Stimulated activated CD4-positive, alpha-beta T cell treated with anti-CD3 and anti-CD28 coated beads, Interleukin-15, amount 100 ng/mL, for 1 hour (primary cell): ENCODE results near the gene MIEF2.

Experiments used
- DNase-seq, 2 donors: peaks; one replicate each; pipeline ENCODE4 v3.0.0-alpha.2; 2020; ENCODE audit warnings: low read depth in 1 of 2, low spot score in 1 of 2

Gene MIEF2

DNA sequence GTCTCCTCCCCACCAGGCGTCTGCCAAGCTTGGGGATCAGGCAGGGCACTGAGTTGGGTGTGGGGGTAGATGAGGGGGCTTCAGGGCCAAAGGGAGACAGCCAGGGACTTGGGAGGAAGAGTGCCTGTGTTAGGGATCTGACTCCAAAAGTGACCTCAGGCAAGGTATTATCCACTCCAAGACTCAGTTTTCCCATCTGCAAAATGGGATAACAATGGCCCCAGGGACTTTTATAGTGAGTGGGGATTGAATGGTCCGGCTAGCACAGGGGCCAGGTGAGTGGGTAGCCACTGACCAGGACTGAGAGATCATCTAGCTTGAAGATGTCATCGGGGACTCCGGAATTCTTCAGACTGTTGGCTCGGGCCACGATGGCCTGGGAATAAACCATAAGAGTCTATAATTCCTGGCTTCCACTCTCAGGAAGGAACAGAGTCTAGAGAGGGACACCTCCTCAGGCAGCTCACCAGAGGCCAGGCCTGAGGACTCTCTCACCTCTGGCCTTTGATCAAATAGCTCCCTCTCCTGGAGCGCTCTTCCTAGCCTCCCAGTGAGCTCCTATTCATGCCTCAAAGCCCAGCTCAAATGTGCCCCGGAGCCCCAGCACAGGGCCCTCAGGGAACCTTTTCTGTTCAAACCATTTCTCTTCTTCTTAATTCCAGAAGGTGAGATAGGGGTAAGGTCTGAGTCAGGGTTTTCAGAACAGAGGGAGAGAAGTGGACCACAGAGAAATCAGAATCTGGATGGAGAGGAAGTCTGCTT lies 5.4 kb upstream of the MIEF2 start:
- no peak for DNase-seq

DNA sequence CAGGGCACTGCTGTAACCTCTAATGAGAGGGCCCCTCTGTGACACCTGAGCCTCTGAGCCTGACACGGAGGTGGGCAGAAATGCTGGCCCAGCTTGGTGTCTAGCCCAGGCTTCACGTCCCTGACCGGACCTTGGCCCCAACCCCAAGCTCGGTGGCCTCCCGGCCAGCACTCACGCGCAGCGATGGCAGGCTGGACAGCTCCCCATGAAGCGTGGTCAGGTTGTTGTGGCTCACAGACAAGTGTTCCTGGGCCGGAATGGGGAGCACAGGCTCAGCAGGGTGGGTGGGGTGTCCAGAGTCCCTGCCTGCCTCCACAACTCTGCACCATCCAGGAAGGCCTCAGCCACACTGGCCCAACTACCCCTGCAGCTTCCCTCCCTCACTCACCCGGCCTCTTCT lies 4.1 kb upstream of the MIEF2 start:
- DNase-seq: no peak

DNA sequence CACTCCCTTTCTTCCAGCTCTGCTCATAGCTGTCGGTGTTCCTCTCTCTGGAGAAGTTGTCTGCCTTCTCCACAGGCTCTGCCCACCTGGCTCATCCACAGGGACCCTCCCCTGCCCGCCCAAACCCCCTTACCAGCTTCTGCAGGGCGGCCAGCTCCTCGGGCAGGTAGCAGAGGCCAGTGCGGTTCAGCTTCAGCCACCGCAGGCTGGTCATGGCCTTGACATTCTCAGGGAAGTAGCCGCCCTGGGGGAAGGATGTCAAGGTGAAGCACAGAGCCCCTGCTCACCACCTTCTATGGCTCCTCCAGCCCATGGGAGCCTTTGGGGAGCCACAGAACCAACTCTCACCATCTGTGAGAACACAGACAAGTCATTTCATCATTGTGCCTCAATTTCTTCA lies 3.7 kb upstream of the MIEF2 start:
- no peak for DNase-seq

DNA sequence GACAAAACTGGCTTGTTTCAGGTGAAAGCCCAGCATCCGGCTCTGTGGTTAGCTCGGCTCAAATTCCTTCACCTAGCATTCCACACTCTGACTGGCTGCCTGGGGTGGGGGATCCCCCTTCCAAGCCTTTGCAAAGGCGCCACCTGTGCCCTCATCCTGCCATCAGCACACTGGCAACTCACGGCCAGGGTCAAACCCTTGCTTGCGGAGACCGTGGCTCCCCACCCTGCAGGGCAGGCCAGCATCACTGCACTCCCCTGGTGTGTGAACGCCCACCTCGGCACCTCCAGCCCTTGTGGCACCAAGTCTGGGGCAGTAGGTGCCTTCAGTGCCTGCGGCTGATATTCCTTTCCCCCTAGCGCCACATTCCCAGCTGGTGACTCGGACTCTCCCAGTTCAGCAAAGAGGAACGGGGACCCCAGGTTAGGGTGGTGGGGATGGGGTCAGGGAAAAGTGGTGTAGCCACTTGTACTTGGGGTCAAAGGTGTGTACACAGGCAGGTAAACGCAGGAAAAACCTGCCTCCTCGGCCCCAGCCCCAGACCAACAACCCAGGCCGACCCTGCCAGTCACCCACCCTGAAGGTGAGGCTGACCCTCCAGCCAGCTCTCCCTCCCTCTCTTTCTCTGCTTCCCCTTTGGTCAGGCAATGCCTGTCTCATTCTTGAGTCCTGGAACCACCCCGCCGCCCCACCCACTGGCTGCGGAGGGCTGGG lies 3.0 kb upstream of the MIEF2 start:
- no peak for DNase-seq

DNA sequence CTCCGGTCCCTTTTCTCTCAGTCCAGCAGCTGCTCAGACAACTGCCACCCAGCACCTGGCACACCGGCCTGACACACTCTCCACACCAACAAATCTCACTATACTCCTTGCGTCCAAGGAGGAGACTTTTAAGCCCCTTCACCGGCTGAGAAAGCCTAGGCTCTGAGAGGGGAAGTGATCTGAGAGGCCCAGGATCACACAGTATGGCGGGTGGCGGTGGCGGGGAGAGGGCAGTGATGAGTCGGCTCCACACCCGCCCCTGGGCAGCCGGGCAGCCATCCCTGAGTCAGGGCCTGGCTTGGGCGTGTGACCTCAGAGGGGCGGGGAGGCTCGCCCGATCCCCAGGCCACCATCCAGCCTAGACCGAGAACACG lies 2.5 kb upstream of the MIEF2 start:
- DNase-seq: peak in 1 of 2 donors; percentile 21

DNA sequence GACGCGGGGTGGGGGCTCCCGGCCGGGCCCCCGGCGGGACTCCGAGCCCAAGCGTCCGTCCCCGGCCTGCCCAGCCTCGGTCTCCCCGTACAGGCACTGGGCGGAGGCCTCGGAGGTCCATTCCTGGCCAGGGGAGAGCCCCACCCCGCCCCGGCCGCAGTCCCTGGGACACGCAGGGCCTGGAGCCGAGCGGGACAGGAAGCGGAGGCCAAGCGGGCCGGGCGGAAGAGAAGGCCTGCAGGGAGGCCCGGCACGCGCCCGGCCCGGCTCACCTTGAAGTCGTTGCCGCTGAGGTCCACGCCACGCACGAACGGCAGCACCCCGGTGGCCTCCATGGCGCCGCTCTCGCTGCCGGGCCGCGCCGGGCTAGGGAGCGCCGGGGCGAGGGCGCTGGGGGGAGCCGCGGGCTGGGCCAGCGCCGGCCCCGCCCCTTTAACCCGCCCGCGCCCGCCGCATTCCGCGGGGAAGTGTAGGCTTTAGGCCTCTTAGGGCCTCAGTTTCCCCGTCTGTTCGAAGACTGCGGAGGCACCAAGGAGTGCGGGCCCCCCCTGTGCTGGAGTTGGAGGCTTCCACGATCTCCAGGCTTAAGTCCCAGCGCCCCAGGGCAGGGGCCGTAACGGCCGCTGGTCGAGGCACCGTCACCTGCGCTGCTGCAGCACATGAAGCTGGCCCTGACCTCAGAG lies 2.0 kb upstream of the MIEF2 start, which contains the start of gene FLII:
FLII (minus strand) TSS at position 383 of the 683 bp plus-strand sequence; CDS start at position 335, 48 bp downstream.
- DNase-seq: peak; percentile 40 to 54

DNA sequence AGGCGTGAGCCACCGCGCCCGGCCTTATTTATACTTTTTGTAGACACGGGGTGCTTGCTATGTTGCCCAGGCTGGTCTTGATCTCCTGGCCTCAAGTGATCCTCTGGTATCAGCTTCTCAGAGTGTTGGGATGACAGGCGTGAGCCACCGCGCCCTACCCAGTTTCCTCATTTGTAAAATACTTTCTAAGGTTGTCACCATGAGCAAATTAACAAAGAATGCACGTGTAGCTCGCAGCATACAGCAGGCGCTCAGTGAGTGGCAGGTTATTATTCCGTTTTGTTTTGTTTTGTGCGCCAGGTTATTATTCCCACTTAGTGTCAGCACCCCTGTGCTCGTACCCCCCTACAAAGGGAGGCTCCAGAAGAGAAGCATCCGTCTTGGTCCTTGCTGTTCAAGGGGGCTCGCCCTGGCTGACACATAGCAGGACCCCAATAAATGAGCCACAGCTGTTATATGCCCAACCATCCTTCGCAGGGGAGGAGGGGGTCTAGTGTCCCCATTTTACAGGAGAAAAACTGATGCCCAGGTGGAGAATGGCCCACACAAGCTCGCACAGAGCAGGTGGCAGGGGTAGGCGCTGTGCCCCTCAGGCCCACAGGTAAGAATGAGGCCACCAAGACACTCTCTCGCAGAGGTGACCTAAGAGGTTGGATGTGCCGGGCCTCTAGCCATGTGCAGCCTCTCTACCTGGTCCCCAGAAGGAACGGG lies 686 bp upstream of the MIEF2 start:
- no peak for DNase-seq

DNA sequence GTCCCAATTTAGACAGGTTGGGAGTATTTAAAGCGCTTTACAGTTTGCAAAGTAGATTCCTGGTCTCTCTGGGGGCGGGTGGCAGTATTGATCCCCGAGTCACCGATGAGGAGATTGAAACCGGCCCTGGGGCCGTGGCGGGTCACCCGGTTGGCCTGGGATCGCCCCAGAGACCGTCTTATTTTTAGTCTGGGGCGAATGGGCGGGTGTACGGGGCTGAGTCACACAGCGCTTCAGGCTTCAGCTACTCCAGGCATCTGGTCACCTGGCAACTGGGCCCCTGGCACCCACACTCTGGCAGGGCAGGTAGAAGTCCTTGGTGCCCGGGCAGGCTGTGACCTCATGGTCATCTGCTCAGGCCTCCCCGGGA lies 669 bp downstream of the MIEF2 start:
- no peak for DNase-seq

DNA sequence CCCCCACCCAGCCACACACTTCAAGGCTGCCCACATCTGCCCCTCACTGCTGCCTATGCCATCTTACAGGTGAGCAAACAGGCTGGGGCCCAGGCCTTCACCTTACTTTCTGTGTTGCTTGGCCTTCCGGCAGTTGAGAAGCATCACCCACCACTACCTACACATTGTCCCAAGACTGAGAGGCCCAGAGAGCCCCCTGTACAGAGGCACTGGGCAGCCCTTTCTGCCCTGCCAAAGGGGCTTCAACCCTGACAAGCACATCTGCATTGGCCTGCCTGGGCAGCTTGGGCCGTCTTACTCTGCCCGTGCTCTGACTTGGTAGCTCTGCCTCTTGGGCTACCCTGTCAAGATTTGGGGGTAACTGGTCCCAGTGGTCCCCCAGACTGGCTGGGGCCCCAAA lies 1.2 kb downstream of the MIEF2 start:
- no peak for DNase-seq

DNA sequence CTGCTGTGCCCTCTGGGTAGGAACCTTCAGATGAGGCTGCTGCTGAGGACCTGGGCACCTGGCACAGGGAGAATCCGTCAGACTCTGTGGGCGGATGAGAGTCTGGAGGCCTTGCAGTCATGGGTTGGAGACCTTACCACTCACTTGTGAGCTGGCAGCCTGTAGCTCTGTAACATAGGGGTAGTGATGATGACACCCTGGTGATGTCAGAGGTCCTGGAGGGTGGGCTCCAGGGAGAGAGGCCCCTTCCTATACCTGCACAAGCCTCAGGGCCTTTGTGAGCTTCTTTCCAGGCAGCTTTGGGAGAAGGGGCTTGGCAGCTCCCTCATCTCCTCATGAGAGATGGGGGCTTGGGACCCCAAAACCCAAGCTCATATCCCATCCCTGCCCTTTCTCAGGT lies 1.6 kb downstream of the MIEF2 start:
- DNase-seq: no peak

DNA sequence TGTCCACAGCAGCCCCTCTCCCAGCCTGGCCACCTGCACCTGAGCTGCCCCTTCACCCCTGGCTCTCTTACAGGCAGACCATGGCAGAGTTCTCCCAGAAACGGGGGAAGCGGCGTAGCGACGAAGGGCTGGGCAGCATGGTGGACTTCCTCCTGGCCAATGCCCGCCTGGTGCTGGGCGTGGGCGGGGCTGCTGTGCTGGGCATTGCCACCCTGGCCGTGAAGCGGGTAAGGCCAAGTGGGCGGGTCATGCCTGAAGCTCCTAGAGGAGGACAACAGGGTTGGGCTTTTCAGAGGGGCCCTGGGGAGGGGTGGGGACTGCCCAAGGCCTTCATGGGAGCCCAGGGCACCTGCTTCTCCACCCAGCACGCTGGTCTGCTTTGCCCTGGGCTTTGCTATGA lies 2.2 kb downstream of the MIEF2 start:
- DNase-seq: no peak

DNA sequence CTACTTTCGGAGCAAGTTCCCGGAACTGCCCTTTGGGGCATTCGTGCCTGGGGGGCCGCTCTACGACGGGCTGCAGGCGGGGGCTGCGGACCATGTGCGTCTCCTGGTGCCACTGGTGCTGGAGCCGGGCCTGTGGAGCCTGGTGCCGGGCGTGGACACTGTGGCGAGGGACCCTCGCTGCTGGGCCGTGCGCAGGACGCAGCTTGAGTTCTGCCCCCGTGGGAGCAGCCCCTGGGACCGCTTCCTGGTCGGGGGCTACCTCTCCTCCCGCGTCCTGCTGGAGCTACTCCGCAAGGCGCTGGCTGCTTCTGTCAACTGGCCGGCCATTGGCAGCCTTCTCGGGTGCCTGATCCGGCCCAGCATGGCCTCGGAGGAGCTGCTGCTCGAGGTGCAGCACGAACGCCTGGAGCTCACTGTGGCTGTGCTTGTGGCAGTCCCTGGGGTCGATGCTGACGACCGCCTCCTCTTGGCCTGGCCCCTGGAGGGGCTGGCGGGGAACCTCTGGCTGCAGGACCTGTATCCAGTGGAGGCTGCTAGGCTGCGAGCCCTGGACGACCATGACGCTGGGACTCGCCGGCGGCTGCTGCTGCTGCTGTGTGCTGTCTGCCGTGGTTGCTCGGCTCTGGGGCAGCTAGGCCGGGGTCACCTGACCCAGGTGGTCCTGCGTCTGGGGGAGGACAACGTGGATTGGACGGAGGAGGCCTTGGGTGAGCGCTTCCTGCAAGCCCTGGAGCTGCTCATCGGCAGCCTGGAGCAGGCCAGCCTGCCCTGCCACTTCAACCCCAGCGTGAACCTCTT lies 3.6 kb downstream of the MIEF2 start:
- no peak for DNase-seq

DNA sequence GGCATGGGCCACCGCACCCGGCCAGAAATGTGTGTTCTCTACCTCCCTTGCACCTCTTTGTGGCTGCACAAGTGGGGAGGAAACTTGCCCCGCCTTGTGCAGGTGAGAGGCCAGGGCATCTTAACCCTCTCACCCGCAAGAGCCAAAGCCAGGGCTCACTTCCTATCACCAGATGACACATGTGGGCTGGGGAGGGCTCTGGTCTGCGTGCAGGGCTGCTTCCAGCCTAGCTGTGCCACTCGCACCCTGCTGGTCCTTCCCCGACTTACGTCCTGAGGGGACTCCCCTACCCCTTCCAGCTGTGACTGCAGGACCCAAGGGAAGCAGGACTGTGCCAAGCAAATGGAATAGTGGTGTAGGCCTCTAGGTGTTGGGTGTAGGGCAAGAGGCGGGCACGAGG lies 6.9 kb downstream of the MIEF2 start:
- no peak for DNase-seq

DNA sequence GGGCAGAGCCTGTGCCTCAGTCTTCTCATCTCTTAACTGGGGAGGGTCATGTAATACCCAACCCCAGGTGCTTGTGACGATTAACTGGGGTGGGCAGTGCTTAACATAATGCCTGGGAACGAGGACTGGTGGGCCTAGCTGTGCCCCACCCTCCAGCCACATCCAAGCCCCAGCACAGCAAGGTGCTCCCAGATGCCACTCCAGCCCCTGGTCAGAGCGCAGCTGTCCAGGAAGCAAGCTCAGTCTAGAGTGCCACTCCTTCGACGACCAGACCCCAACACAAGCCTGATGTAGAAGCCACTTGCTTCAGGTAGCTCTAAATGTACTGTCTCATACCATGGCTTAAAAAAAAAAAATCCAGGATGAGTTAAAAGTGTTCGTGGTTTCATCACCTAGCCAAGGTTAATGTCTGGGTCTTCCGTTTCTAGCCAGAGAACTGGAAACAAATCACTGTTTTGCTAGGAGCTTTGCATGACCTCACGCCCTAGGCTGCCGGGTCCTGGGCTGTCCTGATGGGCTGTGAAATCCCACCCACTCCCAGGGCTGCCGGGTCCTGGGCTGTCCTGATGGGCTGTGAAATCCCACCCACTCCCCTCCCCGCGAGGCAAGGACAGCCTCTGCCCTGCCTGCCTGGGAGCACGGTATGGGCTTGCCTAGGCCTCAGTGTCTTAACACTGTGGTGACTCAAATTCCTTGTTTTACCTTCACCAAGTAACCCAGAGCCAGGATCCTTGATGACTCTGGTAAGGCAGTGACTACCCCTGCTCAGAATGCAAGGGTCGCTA lies 7.7 kb downstream of the MIEF2 start:
- DNase-seq: no peak

DNA sequence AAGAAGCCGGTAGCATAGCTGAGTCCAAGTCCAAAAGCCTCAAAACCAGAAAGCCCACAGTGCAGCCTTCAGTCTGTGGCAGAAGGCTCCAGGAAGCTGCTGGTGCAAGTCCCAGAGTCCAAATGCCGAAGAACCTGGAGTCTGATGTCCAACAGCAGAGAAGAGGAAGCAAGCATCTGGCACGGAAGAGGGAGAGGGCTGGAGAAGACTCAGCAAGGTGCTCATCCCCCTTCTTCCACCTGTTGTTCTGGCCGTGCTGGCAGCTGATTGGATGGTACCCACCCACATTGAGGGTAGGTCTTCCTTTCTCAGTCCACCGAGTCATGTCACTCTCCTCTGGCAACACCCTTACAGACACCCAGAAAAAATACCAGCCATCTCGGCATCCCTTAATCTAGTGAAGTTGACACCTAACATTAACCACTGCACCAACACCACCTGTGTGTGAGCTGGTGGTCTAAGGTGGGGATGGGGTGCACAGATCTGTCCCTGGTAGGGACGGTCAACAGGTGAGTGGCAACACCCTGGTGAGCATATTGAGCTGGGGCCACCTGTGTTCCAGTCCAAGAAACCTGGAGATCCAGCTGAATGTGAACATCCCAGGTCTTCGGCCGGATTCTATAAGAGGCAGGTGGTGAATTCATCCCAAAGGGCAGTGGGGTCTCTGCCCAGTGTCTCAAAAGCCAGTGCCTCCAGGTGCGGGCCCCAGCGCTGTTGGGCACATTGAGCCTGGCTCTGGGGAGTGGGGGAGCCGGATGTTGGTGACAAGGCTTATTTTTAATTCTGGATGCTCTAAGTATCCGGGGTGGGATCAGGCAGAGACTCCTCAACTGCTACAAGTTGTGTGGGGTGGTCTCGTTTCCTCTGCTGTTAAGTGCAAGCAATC lies 9.8 kb downstream of the MIEF2 start:
- no peak for DNase-seq

DNA sequence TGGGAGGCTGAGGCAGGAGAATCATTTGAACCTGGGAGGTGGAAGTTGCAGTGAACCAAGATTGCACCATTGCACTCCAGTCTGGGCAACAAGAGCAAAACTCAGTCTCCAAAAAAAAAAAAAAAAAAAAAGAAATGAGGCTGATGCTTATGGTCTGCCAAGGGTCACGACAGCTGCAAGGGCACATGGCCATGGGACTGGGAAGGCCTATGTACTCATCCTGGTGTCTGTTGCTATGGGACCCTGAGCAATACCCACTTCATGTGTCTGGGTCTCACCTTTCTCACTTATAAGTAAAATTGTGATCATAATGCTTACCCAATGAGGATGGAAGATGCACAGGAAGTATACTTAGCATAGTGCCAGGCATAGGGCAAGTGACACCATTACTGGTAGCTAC lies 16.6 kb downstream of the MIEF2 start:
- no peak for DNase-seq

DNA sequence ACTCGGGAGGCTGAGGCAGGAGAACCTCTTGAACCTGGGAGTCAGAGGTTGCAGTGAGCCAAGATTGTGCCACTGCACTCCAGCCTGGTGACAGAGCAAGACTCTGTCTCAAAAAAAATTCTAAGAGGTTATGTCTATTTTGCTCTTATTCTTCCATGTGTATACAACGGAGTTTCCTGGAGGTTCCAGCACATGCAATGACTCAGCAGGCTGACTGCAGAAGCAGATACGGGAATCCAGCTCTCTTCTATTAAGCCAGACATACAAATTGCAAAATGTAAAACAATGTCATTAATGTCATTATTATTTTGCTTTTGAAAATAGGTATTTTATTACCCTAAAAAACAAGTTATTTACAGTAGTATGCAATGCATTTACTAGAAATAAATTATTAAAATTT lies 18.4 kb downstream of the MIEF2 start:
- DNase-seq: no peak

DNA sequence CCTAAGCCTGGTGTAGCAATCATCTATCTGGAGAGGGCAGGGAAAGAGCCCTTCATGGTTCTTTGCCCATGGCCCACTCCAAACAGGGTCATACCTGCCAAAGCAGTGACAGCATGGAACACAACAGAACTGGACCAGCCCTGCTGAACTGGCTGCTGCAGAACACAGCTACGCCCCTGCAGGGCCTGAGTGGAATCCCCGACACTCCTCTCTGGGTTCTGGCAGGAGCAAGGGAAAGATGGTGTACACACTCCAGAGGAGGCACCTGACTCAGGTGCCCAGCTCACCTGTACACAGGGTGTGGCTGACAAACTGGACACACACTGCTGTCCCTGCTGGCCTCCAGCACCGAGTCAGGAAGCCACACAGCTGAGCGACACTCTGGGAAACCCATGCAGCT lies 19.8 kb downstream of the MIEF2 start:
- DNase-seq: no peak

DNA sequence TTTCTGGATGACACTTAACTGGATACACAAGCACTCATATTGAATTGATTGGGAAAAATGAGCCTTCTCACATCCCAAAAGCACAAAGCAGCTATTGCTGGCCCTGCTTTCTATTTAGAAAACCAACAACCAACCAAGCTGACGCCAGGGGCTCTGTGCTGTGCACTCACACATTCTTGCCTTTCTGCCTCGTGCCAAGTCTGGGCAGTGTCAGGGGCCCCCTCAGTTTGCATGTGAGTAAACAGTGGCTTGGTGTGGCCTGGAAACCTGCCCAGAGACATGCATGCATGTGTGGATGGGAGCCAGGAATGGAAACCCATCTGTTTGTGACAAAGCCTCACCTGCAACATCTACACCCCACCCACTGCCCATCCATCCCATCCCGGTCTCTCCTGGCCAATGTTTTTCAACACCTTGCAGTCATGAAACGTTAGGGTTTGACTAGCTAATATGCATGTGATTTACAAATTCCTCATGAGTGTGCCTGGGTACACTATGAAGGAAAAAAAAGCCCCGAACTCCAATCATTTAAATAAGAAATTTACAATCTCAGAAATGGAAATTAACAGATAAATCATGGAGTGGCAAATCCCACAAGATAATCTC lies 20.4 kb downstream of the MIEF2 start:
- no peak for DNase-seq
